Kasumi-1 (cell line): ENCODE measurements around the gene KCNQ1.

Source experiments
- DNase-seq, 2 experiments: peaks; one replicate each; lab custom pipeline; 2025; lab: John Stamatoyannopoulos, UW

KCNQ1 gene

DNA sequence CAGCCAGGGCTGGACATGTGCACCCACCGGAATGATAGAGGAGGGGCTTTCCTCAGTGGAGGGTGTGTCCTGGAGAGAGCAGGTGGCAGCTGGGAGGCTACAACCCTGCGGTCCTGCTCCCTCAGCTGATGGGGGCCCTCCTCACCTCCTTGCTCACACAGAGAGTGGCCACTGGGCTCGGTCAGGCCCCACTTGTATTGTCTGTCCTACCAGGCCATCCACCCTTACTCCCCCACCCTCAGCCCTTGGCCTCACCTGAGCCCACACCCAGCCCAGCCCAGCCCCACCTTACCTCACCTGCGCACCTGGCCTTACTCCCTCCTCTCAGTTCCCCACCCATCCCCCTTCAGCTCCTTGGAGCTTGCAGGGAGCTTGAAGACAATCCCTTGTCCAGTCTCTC is 3.6 kb upstream of the KCNQ1 start:
- no peak for DNase-seq

- DNase-seq, result no peak
Measured at GRCh38 chr11:2442589-2442988, 2.2 kb upstream of the KCNQ1 start.

- DNase-seq, result no peak
Measured at GRCh38 chr11:2443406-2443805, 1.4 kb upstream of the KCNQ1 start.

DNA sequence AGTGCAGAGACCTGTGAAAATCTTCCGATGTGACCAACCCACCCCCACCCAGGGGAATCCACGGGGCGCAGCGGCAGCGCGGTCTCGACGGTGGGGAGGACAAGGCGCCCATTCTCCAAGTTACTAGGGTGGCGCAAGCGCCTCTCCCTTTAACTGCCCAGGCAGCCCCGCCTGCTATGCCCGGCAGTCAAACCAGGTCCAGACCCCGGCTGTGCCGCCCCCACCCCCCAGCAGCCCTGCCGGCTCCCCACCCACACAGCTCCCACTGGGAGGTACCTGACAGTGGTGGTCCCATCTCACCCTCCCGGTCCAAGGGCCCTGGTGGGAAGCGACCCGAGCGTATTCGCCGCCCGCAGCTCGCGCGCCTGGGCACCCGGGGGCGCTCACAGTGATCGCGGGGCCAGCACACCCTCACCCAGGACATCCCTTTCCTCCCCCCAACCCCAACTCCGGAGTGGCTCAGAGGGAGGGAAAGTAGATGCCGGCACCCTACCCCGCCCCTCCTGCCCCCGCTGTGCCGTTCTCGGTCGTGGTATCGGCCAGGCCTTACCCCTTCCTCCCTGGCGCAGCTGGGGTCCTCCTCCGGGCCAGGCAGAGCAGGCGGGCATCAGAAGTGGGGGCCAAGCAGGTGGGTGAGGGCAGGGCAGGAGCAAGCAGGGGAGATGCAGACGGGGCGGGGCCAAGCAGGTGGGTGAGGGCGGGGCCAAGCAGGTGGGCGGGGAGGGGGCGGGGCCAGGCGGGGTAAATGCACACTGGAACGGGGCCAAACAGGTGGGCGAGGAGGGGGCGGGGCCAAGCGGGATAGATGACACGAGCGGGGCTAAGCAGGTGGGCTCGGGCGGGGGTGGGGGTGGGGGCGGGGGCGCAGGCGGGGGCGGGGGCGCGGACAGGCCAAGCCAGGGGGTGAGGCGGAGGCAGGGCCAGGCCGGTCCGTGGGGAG is 657 bp upstream of the KCNQ1 start, which contains the start of gene TRPM5:
TSS of gene TRPM5 (minus strand) at position 634 of the 940 bp plus-strand sequence. CDS start 21,478 bp downstream, outside the sequence.
- DNase-seq, result no peak

DNA sequence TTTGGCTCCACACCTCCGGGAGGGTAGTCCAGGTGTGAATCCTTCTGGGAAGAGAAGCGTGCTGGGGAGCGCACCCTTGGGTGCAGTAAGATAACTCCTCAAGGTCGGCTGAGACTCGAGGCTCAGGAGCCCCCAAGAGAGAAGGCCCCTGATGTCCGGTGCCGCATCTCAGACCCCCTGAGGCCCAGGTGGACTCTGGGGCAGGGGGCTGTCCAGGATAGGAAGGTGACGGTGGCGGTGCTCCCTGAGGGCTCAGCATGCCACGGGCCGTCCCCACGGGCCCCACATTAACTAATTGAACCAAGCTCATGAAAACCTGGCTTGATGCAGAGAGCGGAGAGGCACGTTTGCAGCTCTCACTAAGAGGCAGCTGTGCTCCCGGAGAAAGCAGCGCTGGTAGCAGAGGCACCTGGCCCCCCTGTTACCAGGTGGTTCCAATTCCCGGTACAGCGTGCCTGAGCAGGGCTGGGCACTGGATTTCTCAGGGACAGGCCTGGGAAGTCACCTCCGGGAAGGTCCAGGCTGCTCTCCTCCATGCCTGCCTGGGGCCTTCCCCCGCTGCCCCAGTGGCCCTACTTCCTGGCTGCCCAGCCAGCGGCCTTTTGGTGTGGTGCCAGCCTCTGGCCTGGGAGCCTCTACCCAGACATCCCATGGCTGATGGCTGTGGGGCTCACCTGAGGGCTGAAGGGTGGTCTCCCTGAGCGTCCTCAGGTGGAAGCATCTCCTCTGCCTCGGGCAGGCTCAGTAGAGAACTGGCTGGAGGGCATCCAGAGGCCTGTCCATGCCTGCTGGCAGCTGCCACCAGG is 1.1 kb downstream of the KCNQ1 start:
- DNase-seq, result no peak

DNA sequence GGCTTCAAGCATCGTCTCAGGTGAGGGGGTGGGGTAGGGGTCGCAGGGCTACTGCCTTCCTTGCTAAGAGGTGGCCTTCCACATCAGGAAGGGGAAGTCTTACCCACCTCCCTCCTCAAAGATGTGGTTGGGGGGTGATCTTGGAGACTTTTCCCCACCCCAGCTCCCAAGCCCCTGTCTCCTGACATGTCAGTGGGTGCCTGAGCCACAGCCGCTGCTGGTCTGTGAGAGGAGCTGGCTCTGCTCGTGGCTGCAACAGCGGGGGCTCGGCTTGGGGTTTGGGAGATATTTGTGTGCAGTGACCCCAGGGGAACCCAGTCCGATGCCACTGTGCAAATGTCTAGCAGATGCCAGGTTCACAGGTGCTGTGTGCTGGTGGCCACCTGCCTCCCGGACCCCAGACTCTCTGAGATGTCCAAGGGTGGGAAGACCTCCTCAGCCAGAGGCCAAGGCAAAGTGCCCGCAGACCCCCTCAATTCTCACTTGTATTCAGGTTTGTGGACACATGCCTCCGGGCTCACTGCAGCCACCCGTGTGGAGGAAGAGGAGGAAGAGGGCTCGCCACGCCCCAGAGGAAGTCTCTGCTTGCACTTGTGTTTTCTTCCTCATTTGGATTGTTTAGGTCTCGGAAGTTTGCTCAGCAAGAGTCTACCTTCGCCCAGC is 1.9 kb downstream of the KCNQ1 start:
- no peak for DNase-seq

DNA sequence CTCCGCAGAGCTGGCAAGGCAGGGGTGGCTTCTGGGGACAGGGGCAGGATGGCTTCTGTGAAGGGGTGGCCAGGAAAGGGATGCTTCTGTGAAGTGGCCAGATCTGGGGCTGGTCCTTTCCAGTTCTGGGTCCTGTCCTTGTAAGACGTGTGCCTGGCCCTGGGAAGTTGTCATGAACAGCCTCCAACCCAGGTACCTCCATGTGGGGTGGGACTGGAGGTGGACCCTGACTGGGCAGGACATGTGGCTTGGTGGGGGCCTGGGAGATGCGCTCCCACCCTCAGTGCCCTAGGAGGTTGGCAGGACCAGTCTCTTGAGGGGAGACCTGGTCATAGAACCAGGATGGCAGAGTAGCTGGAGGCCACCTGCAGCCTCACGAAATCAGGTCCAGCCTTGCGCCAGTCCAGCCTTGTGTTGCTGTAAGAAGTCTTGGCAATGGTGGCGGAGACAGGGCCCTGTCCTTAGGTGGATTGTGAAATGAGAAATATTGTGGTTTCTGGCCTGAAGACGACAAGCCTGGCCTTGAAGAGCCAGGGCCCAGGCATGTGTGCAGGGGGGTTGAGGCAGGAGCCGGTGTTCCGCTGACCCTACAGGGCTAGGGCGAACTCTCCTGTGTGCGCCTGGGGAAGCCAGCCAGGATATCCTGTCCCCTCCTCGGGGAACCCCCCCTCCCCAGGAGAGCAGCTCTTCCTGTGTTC is 2.6 kb downstream of the KCNQ1 start:
- no peak for DNase-seq

DNA sequence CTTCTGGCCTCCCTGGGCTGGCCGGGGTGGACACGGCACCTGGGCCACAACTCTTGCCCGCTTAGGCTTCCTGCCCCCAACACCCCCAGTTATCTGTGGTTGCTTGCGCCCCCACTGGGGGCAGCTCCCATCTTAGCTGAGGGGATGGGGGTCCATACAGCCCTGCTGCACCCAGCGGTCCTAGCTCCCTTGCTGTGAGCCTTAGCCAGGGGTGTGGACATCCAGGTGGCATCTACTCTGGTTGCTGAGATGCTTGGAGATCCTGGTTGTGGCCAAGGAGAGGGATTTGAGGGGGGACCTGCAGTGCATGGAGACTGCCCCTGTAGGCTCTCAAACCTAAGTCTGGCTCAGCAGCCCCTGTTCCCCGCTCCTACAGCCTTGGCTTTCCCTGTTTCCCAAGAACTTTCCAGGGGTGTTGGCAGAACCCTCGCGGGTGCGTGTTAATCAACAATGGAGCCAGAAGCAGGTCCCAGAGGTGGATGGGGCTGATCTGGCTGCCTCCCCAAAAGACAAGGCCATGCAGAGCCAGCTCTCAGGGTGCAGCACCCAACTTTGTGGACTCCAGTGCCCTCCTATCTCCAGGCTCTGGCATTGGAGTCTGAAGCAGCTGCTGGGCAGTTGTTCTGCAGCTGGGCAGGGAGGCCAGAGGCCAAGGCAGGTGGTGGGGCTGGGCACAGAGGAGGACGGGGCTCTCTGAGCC is 3.3 kb downstream of the KCNQ1 start:
- DNase-seq, result no peak

- DNase-seq, result no peak
Measured at GRCh38 chr11:2448661-2449547, 4.1 kb downstream of the KCNQ1 start.

DNA sequence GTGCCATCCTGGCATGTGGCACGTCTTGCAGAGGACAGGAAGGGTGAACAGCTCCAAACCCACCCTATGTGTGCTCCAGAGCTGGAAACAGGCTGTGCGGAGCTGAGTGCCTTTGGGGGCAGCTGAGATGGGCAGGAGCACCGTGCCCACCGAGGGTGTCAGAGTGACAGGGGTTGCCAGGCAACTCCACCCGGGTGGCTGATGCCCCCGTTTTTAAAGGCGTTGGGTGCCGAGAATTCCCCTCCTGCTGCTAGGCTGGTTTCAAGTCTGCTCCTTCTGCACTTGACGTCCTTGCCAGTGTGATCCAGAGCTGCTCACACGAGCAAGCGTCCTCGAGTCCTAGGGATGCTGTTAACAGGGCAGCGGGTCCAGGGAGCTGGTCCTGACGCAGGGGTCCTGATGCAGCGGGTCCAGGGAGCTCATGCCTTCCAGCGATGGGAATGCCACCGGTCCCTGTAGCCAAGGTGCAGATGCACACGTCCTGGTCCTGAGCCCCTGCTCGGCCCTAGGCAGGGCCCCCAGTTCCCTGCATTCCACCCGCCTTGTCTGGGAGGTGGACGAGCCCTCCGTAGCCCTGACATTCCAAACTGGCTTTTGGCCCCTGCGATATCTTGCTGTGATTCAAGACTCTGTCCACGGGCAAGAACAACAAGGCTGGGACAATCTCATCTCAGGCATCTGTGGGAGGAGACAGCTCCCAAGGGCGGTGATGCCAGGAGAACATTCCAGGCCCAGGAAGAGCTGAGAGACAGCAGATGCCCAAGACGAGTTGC is 4.9 kb downstream of the KCNQ1 start:
- no peak for DNase-seq

- no peak for DNase-seq
Measured at GRCh38 chr11:2450321-2451041, 5.7 kb downstream of the KCNQ1 start.

DNA sequence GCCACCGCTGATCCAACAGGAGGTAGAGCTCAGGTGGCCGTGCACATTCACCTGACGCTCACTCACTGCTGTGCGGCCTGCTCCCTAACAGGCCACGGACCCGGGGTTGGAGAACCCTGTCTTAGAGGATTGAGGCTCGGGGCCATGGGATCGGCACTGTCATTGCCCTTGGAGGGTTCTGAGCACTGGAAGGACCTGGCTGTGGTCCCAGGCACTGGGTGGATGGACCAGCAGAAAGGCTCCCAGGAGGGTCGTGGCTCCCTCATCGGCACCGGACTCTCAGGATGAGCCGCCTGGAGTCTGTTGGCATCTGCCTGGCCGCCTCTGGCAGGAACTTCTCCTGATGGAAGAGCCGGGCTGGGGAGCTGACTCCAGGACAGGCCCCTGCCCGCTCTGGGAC is 6.5 kb downstream of the KCNQ1 start:
- no peak for DNase-seq

GRCh38 chr11:2451916-2452315 is 7.1 kb downstream of the KCNQ1 start:
- no peak for DNase-seq

GRCh38 chr11:2452321-2453012 is 7.7 kb downstream of the KCNQ1 start:
- DNase-seq, result no peak

DNA sequence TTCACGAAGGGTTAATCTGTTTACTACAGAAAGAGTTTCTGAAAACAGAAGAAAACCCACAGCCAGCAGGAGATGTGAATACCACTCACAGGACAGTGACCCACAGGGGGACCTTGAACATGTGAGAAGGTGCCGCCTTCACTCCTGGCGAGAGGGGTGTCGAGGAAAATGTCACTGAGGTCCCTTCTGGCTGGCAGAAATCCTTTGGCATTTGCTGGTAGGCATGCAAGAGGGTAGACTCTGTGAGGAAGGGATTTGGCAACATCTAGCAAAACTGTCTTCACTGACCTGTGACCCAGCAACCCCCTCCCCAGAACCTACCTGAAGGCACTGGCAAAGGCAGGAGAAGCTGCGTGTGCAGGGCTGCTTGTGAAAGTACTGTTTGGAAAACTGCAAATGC is 8.6 kb downstream of the KCNQ1 start:
- DNase-seq, result no peak

DNA sequence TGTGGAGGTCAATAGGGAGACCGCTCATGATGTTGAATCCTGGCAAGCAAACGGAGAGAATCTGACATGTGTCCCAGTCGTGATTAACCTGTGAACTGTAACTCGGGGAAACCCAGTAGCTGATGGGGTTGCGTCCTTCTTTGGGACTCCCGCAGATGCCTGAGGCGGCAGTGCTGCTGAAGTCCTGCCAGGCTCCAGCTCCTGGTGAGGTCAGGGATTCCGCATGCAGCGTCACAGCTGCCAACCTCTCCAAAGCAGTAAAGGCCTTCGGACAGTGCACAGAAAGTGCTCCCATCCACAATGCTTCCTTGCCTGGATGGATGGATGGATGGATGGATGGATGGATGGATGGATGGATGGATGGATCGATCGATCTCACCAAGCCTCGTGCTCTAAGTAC is 13.5 kb downstream of the KCNQ1 start:
- no peak for DNase-seq

GRCh38 chr11:2459016-2459725 is 14.4 kb downstream of the KCNQ1 start:
- no peak for DNase-seq
